Hypothalamus (tissue), 51 donors: ENCODE data around the gene GMEB2.
A peak's percentile ranks its signal among the peaks of the same experiment; 100 is the strongest.

Source experiments
- DNase-seq, 51 donors: peaks; one replicate each; lab custom pipeline; 2025; lab: John Stamatoyannopoulos, UW

Gene GMEB2

GRCh38 chr20:63549679-63550282 lies 77.1 kb downstream of the GMEB2 start:
- DNase-seq: no peak

- DNase-seq: no peak
Observed at GRCh38 chr20:63549019-63549418, 77.9 kb downstream of the GMEB2 start.

- DNase-seq: no peak
Observed at GRCh38 chr20:63548542-63548941, 78.4 kb downstream of the GMEB2 start.

- no peak for DNase-seq
Observed at GRCh38 chr20:63547725-63548480, 79.0 kb downstream of the GMEB2 start, which contains the start of gene SRMS. Gene SRMS (minus strand): TSS chr20:63547749. CDS start chr20:63547463, 286 bp downstream.

GRCh38 chr20:63546956-63547724 lies 79.8 kb downstream of the GMEB2 start:
- no peak for DNase-seq

GRCh38 chr20:63546256-63546955 lies 80.5 kb downstream of the GMEB2 start:
- no peak for DNase-seq

- DNase-seq: no peak
Observed at GRCh38 chr20:63545814-63546213, 81.1 kb downstream of the GMEB2 start.

GRCh38 chr20:63544958-63545516 lies 81.9 kb downstream of the GMEB2 start:
- DNase-seq: no peak

- DNase-seq: no peak
Observed at GRCh38 chr20:63544241-63544957, 82.5 kb downstream of the GMEB2 start.

- no peak for DNase-seq
Observed at GRCh38 chr20:63543733-63544132, 83.2 kb downstream of the GMEB2 start.

- no peak for DNase-seq
Observed at GRCh38 chr20:63543131-63543530, 83.8 kb downstream of the GMEB2 start.

GRCh38 chr20:63542696-63543095 lies 84.2 kb downstream of the GMEB2 start:
- no peak for DNase-seq

GRCh38 chr20:63542031-63542559 lies 84.8 kb downstream of the GMEB2 start:
- DNase-seq: no peak

GRCh38 chr20:63541371-63541770 lies 85.5 kb downstream of the GMEB2 start:
- DNase-seq: no peak

- peak in 24 of 51 donors; percentile 11 to 53 (median 30) for DNase-seq
Observed at GRCh38 chr20:63540417-63541186, 86.3 kb downstream of the GMEB2 start.

GRCh38 chr20:63539441-63540370 lies 87.2 kb downstream of the GMEB2 start:
- DNase-seq: no peak

GRCh38 chr20:63539092-63539430 lies 87.8 kb downstream of the GMEB2 start:
- no peak for DNase-seq
